GM12891 (cell line): ENCODE results near the gene ACTMAP.

Source experiments
- POLR2A ChIP-seq: IDR thresholded peaks from 2 replicates; pipeline ENCODE4 v1.6.1; 2011; ENCODE audit warnings: low read depth, low read length, control low read depth
- POU2F2 ChIP-seq: IDR thresholded peaks from 2 replicates; pipeline ENCODE4 v1.6.1; 2011; ENCODE audit warnings: low read depth, mild to moderate bottlenecking, control low read depth, low read length, moderate library complexity

DNA sequence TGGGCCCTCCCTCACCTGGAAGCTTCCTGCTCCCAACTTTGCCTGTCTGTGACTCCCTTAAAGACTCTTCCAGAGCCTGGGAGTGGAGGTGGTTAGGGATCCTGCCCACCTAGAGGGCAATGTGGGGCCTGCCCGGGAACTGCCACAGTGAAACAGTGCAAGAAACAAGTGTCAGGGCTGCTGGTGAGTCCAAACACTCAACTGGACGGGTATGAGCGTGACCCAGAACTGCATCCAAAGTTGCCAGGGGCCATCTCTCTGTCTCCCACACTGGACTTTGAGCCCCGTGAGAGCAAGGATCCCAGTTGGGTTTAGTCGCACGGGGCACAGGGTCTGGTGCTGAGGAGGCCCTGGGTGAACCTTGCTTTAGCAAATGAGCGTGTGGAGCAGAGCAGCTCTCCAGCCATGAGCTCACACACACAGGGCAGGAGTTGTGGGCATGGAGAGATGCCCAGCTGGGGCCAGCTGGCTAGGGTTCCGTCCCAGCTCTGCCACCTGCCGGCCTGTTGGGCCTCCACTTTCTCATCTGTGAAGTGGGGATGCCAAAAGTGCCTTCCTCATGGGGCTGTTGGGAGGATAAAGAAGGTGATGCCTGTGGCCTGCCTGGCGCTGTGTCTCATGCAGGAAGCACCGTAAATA lies 57.0 kb downstream of the ACTMAP start:
- TF ChIP-seq POU2F2 (no peak), POLR2A (no peak)
